Gastrocnemius medialis (tissue), 4 donors: ENCODE results near the gene SPATA24. TPM values are rescaled to one million over a fixed set of nuclear protein-coding genes. Genes with fewer than 3 reads are reported as not detected.

Source experiments
- ATAC-seq, 2 donors: fragments of 150-250 bp; one replicate each; pipeline ENCODE4 v1.9.1; 2016
- DNase-seq, 2 donors: peaks; one replicate each; pipeline ENCODE4 v3.0.0-alpha.2; 2019
- H3K27ac ChIP-seq, 4 donors: fragments of 200-600 bp; sonication (generic); 1 replicate in 1 of 4; 2 replicates in 3 of 4; pipeline ENCODE4 v1.5.1; 2016 to 2018; ENCODE audit warnings: mild to moderate bottlenecking in 2 of 4, moderate library complexity in 1 of 4
- H3K27me3 ChIP-seq, 3 donors: fragments of 200-600 bp; sonication (generic) in 2 of 3; 1 replicate in 1 of 3; 2 replicates in 2 of 3; pipeline versions ENCODE4 v1.5.1 to v1.6.0; 2016 to 2019; ENCODE audit warnings: mild to moderate bottlenecking in 1 of 3, moderate library complexity in 1 of 3
- H3K36me3 ChIP-seq, 2 donors: fragments of 200-600 bp; sonication (generic) in 1 of 2; one replicate each; pipeline ENCODE4 v1.5.1; 2017 to 2018
- H3K4me1 ChIP-seq, 2 donors: fragments of 200-600 bp; sonication (generic) in 1 of 2; one replicate each; pipeline ENCODE4 v1.5.1; 2016 to 2017; ENCODE audit warnings: mild to moderate bottlenecking in 2 of 2
- H3K4me3 ChIP-seq, 4 donors: fragments of 200-600 bp; sonication (generic) in 3 of 4; 1 replicate in 1 of 4; 2 replicates in 3 of 4; pipeline ENCODE4 v1.5.1; 2016 to 2019; ENCODE audit warnings: mild to moderate bottlenecking in 2 of 4
- H3K9me3 ChIP-seq, 3 donors: fragments of 200-600 bp; sonication (generic) in 2 of 3; 1 replicate in 1 of 3; 2 replicates in 2 of 3; pipeline ENCODE4 v1.5.1; 2016 to 2019
- POLR2A ChIP-seq, 2 donors: fragments of 450-650 bp; IDR thresholded peaks; one replicate each; pipeline ENCODE4 v1.6.1; 2017; ENCODE audit warnings: antibody characterized with exemption in 2 of 2, mild to moderate bottlenecking in 2 of 2, moderate library complexity in 2 of 2
- in situ Hi-C, 4 donors: fragments of 200-750 bp; cut with MboI; loops; one replicate each; pipeline versions ENCODE4 v1.15.0 to v1.8.0; 2017; ENCODE audit warnings: low sequenced_read_pairs in 4 of 4
- intact Hi-C: fragments of 100-400 bp; cut with DNase I; formaldehyde crosslinking; loops from one replicate; pipeline ENCODE4 v1.15.1; 2023; ENCODE audit warnings: low total_unique reads
- total RNA-seq, 4 donors: library from RNA; depleted of rRNA; stranded (reverse); fragments of >200 nt; gene quantifications; one replicate each; pipeline versions ENCODE4 v1.1.0 to v1.2.3, GENCODE V29; 2016
- TF ChIP-seq, protein P1 (sequence below), 5 experiments: fragments of 450-650 bp in 3 of 5; fragments of 200-600 bp in 2 of 5; sonication (generic) in 2 of 5; IDR thresholded peaks in 4 of 5; conservative IDR thresholded peaks in 1 of 5; 1 replicate in 4 of 5; 2 replicates in 1 of 5; pipeline ENCODE4 v1.5.1; 2016 to 2019; ENCODE audit warnings: antibody characterized with exemption in 5 of 5, mild to moderate bottlenecking in 3 of 5, moderate library complexity in 3 of 5

Gene SPATA24
- total RNA-seq, 4 donors from 2014 or later: 6.8 to 24.1 (median 12.5) TPM

DNA sequence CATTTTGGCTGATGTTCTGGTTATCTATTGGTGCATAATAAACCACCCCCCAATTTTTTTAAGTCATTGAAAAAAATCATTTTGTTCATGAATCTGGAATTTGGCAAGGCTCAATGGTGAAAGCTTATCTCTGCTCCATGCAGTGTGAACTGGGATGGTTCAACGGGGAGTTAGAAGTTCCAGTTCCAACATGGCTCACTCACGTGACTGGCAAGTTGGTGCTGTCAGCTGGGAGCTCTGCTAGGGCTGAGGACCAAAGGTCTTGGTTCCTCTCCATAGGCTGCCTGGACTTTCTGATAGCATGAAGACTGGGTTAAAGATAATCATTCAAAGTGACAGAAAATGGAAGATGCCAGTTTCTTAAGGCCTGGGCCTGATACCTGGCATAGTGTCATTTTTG is 3.1 kb upstream of the SPATA24 start:
- no peak for DNase-seq
- in situ Hi-C loops: no loop called here

DNA sequence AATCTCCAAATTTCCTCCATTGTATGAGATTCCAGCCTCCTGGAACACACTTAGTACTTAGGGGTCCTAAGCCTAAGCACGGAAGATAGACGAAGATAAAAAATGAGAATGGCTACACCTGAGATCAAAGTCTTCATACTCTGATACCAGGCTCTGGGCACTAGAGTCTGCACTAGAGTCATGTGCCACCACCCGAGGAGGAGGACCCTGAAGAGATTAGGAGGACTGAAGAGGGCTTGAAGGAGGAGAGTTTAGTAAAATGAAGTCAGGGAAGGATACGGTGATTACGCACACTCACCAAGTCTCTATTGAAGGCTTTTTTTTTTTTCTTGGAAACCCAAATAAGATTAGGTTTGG is 573 bp upstream of the SPATA24 start:
- intact Hi-C loops: no loop called here
- Histone ChIP-seq H3K4me1 (peaks cover 20 to 21% of the 10 kb centered on the region in 2 donors), H3K4me3 (peak overlapping the region; percentile 60 to 75 (median 64)), H3K27ac (peak overlapping the region; percentile 86 to 97 (median 92)), H3K9me3 (no peaks in the 10 kb centered on the region), H3K27me3 (no peaks in the 10 kb centered on the region), H3K36me3 (no peaks in the 10 kb centered on the region)
- ATAC-seq: no peak
- TF ChIP-seq POLR2A (IDR thresholded peaks at IDR 0.05): no peak
- TF ChIP-seq, protein P1, sequence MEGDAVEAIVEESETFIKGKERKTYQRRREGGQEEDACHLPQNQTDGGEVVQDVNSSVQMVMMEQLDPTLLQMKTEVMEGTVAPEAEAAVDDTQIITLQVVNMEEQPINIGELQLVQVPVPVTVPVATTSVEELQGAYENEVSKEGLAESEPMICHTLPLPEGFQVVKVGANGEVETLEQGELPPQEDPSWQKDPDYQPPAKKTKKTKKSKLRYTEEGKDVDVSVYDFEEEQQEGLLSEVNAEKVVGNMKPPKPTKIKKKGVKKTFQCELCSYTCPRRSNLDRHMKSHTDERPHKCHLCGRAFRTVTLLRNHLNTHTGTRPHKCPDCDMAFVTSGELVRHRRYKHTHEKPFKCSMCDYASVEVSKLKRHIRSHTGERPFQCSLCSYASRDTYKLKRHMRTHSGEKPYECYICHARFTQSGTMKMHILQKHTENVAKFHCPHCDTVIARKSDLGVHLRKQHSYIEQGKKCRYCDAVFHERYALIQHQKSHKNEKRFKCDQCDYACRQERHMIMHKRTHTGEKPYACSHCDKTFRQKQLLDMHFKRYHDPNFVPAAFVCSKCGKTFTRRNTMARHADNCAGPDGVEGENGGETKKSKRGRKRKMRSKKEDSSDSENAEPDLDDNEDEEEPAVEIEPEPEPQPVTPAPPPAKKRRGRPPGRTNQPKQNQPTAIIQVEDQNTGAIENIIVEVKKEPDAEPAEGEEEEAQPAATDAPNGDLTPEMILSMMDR (IDR thresholded peaks at IDR 0.05 in 4 of 5, conservative IDR thresholded peaks at IDR 0.05 in 1 of 5): no peak
- in situ Hi-C loops: no loop called here
- DNase-seq: no peak

More for the DNA sequence above, 3.1 kb upstream of the SPATA24 start:
- H3K27me3 ChIP-seq: no peaks in the 10 kb centered on the region
- no peak overlapping the region for H3K27ac ChIP-seq
- intact Hi-C loops: no loop called here
- TF ChIP-seq, protein P1 (IDR thresholded peaks at IDR 0.05 in 4 of 5, conservative IDR thresholded peaks at IDR 0.05 in 1 of 5): no peak
- no peak for TF ChIP-seq POLR2A (IDR thresholded peaks at IDR 0.05)
- no peaks in the 10 kb centered on the region for H3K36me3 ChIP-seq
- H3K4me1 ChIP-seq: peaks cover 35 to 36% of the 10 kb centered on the region in 2 donors
- no peak overlapping the region for H3K4me3 ChIP-seq
- ATAC-seq: no peak
- H3K9me3 ChIP-seq: no peaks in the 10 kb centered on the region

GRCh38 chr5:139403418-139403786 is 487 bp downstream of the SPATA24 start:
- Histone ChIP-seq H3K9me3 (no peaks in the 10 kb centered on the region), H3K4me1 (peaks cover 18 to 19% of the 10 kb centered on the region in 2 donors), H3K36me3 (no peaks in the 10 kb centered on the region), H3K27me3 (no peaks in the 10 kb centered on the region), H3K4me3 (peak overlapping the region; percentile 60 to 75 (median 64)), H3K27ac (peak overlapping the region; percentile 86 to 97 (median 92))
- ATAC-seq (peak; percentile 22 to 29), DNase-seq (no peak)
- intact Hi-C loops: no loop called here
- in situ Hi-C loops: no loop called here
- TF ChIP-seq POLR2A (IDR thresholded peaks at IDR 0.05): no peak

- ATAC-seq: no peak
- no peaks in the 10 kb centered on the region for H3K9me3 ChIP-seq
- peak overlapping the region; percentile 86 to 97 (median 92) for H3K27ac ChIP-seq
- H3K4me3 ChIP-seq: peak overlapping the region in 1 of 4 donors; percentile 75
- H3K27me3 ChIP-seq: no peaks in the 10 kb centered on the region
- DNase-seq: peak in 1 of 2 donors; percentile 37
- no peaks in the 10 kb centered on the region for H3K36me3 ChIP-seq
- in situ Hi-C loops (no loop called here), intact Hi-C loops (no loop called here)
- peaks cover 18 to 24% of the 10 kb centered on the region in 2 donors for H3K4me1 ChIP-seq
- TF ChIP-seq, protein P1 (IDR thresholded peaks at IDR 0.05 in 4 of 5, conservative IDR thresholded peaks at IDR 0.05 in 1 of 5): peak in 2 of 5 experiments; percentile 15 to 30
- no peak for TF ChIP-seq POLR2A (IDR thresholded peaks at IDR 0.05)
Measured at GRCh38 chr5:139402561-139403158, 1.2 kb downstream of the SPATA24 start.

DNA sequence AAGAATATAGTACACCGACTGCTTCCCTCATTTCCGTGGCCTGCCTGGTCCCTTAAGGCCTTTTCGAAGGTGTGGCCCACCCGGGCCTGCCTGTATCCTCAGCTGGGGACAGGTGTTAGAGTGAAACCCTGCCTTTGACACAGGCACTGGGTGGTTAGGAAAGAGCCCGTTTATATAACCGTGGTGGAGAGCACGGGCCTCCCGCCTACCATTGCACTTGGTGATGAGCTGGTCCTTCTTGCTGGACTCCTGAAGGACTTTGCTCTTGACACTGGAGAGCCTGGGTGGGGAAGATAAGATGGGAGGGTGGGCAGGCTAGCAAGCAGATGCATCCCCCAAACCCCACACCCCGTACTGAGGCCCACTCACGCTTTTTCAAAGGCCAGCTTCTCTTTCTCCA is 2.3 kb downstream of the SPATA24 start:
- no peaks in the 10 kb centered on the region for H3K9me3 ChIP-seq
- peak in 1 of 2 donors; percentile 13 for DNase-seq
- no peaks in the 10 kb centered on the region for H3K36me3 ChIP-seq
- no peak overlapping the region for H3K4me3 ChIP-seq
- H3K27ac ChIP-seq: peak overlapping the region in 2 of 4 donors; percentile 13 to 94
- no peak for ATAC-seq
- H3K4me1 ChIP-seq: peaks cover 24 to 29% of the 10 kb centered on the region in 2 donors
- H3K27me3 ChIP-seq: no peaks in the 10 kb centered on the region
- no peak for TF ChIP-seq POLR2A (IDR thresholded peaks at IDR 0.05)
- TF ChIP-seq, protein P1 (IDR thresholded peaks at IDR 0.05 in 4 of 5, conservative IDR thresholded peaks at IDR 0.05 in 1 of 5): no peak
- in situ Hi-C loops: no loop called here
- intact Hi-C loops: no loop called here
